ENCODE measurements around the gene BTN1A1.

The BTN1A1 gene

DNA sequence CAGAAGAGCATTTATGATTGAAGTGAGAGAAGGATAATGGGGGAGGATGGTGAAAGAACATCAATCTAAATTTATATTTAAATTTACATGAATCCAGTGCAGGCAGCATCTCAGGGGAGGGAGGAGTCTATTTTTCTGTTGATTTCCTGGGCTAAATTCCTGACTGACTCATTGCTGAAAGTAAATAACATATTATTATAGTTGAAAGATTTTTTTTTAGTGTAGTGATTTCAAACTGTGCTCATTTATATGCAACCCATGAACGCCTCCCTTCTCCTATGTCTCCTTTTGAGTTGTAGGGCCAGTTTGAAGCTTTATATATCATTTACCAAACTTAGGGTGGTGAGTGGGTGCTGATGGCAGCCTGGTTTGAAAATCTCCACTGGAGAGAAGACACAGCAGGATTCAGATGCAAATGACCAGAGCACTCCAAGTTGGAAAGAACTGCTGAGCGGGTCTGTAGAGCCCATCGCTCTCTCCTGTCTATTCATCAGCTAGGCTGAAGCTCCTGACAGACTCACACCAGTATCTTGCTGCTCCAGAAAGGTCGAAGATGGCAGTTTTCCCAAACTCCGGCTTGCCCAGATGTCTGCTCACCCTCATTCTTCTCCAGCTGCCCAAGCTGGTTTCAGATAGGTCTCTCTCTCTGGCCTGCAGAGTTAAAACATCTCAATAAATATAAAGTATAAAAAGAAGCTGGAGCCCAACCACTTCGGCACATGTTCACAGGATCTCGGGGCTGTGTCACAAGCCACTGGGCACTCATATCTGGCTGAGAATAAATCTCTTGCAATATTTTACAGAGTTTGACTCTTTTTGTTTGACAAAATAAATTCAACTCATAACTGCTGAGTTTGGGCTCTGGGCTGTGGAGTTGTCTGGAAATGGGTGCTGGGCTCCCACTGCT, 24.0 kb upstream of the BTN1A1 start:
- no peak for DNase-seq (ENCODE audit: low read depth in 2 of 2, low spot score in 1 of 2)

DNA sequence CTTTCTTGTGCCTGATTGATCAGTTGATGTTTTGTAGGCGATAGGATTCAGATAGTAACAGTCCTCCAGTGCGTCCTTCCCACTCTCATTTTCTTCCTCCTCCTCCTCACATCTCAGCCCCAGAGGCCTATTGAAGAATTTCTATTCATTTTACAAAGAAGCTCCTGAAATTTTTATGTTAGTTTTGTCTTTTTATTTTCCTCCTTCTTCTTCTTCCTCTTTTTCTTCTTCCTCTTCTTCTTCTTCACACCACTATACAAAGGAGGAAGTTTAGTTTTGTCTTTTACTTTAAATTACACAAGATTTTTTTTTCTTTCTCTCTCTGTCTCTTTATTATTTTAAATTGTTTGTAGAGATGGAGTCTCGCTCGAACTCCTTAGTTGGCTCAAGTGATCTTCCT, 23.2 kb upstream of the BTN1A1 start:
- no peak for DNase-seq (ENCODE audit: low read depth in 2 of 2, low spot score in 1 of 2)

GRCh38 chr6:26477426-26477825, 22.7 kb upstream of the BTN1A1 start:
- DNase-seq (ENCODE audit: low read depth in 2 of 2, low spot score in 1 of 2), result no peak

DNA sequence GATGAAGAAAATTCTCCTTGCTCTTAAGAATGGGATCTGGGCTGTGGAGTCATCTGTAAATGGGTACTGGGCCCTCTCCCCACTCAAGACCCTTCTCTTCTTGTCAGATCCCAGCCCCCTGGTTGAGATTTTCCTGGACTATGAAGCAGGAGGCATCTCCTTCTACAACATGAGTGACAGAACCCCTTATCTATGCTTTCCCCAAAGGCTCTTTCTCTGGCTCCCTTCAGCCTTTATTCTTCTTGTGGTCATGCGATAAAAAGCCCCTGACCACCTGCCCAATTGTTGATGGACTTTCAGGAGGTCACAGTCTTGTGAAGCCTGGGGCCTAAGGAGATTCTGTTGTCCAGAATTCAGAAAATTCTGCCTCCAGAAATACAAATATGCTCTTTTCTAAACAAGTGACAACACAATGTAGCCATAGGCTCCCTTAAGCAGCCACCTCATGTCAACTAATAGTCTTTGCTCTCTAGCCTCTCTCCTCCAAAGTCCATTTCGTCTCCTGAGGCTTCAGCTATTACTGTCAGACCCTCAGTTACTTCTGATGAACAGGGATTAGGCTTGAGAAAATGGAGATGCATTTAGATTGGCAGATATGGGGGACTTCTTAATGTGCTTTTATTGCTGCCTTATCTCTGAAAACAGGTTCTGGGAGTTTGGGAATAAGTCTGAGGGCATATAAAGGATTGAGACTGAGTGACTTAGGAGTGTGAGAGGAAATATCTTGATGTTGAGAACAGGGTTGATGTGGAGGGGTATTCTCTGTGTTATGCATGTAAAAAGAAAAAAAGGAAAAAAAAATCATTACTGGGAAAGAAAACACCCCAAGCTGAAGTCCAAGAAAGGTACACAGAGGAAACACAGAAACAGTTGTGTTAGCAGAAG, 21.8 kb upstream of the BTN1A1 start:
- no peak for DNase-seq (ENCODE audit: low read depth in 2 of 2, low spot score in 1 of 2)

GRCh38 chr6:26478985-26479278, 21.2 kb upstream of the BTN1A1 start:
- DNase-seq (ENCODE audit: low read depth in 2 of 2, low spot score in 1 of 2), result no peak

- DNase-seq (ENCODE audit: low read depth in 2 of 2, low spot score in 1 of 2), result no peak
Observed at GRCh38 chr6:26482338-26482737, 17.8 kb upstream of the BTN1A1 start.

GRCh38 chr6:26483727-26484126, 16.4 kb upstream of the BTN1A1 start:
- no peak for DNase-seq (ENCODE audit: low read depth in 2 of 2, low spot score in 1 of 2)

- no peak for DNase-seq (ENCODE audit: low read depth in 2 of 2, low spot score in 1 of 2)
Observed at GRCh38 chr6:26484161-26484560, 15.9 kb upstream of the BTN1A1 start.

- no peak for DNase-seq (ENCODE audit: low read depth in 2 of 2, low spot score in 1 of 2)
Observed at GRCh38 chr6:26485112-26485780, 14.9 kb upstream of the BTN1A1 start.

DNA sequence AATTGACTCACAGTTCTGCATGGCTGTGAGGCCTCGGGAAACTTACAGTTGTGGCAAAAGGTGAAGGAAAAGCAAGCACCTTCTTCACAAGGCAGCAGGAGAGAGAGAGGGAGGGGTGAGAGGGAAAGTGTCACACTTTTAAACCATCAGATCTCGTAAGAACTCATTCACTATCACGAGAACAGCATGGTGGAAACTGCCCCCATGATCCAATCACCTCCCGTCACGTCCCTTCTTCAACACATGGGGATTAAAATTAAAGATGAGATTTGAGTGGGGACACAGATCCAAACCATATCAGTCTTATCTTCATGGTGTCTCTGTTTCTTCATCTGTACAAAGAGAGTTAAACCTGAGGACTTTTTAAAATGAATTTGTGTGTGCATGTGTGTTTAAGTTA, 13.7 kb upstream of the BTN1A1 start:
- no peak for DNase-seq (ENCODE audit: low read depth in 2 of 2, low spot score in 1 of 2)

DNA sequence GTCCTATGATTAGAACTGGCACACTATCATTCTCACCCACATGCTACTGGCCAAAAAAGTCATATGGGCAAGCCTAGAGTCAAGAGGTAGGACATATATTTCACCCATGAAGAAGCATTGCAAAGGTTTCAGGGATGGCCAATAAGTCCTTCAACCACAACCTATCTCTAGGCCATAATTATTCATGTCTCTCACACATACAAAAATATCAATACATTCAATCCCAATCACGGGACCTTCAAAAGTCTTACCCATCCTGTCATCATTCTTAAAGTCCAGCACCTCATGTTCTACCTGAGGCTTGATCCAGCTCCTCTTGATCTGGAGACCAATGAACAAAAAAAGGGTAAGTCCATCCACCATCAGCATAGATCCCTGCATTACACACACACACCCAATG, 12.6 kb upstream of the BTN1A1 start:
- DNase-seq (ENCODE audit: low read depth in 2 of 2, low spot score in 1 of 2), result no peak

DNA sequence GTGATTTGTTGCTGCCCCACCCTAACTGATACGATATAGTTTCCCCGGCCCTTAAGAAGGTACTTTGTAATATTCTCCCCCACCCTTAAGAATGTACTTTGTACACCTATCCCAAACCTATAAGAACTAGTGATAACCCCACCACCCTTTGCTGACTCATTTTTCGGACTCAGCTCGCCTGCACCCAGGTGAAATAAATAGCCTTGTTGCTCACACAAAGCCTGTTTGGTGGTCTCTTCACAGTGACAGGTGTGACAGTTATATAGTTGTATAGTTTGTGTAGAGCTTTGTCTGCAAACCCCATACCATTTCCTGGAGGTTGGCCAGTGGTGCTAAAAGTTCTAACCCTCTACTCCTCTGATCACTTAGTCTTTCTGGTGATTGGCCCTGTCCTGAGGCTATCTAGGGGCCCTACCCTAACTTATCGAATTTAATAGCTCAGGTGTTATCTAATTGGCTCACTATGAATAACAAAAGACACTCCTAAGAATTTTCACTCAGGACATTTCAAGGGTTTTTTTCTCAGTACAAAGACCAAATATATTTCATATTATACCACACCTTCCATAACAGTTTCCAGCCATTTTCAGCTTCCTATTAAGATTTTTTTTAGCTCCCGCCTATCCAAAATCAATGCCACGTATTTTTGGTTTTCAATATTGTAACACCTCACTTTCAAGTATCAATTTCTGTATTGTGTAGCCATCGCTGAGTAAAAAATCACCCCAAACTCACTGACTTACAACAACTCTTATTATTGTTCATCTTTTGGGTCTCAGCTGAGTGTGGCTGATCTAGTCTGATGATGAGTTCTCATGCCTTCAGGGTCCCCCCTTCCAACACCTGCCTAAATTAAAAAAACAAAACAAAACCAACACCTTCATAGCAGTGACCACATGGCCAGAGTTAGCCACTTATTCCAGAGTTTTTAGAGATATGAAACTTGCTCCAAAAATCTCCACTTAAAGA, 9.8 kb upstream of the BTN1A1 start:
- DNase-seq (ENCODE audit: low read depth in 2 of 2, low spot score in 1 of 2), result no peak

DNA sequence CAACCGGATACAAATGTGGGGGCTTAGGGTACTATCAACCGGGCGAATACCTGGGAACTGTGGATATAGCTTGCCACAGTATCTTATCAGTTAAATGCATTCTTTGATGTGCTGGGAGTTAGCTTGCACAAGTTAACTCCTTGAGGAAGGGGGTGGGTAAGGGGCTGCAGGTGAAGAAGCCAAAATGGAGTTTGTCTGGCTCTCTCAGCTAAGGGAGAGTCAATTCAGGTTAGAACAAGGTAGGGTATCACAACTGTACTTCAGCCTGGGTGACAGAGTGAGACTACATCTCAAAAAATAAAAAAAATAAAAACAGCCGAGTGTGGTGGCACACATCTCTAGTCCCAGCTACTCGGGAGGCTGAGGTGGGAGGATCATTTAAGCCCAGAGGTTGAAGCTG, 8.5 kb upstream of the BTN1A1 start:
- DNase-seq (ENCODE audit: low read depth in 2 of 2, low spot score in 1 of 2), result no peak

- DNase-seq (ENCODE audit: low read depth in 2 of 2, low spot score in 1 of 2), result no peak
Observed at GRCh38 chr6:26493258-26493657, 6.8 kb upstream of the BTN1A1 start.

DNA sequence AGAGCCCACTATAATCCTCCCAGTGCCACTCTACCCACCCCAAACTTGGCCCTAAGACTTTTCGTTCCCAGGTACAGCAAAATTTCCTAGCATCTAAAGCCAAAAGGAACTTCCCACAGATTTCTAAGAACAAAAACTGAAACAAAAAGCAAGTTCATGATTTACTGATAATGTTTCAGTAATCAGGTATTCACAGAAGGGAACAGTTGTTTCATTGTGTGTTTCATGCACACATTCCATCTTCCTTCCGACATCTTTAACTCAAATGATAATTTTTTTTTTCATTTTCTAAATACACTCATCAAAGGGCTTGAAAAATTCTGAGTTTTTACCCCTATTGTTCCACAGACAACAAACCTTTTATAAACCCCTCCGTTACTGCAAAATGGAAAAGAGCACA, 6.0 kb upstream of the BTN1A1 start:
- DNase-seq (ENCODE audit: low read depth in 2 of 2, low spot score in 1 of 2), result no peak

GRCh38 chr6:26495281-26495680, 4.8 kb upstream of the BTN1A1 start:
- DNase-seq (ENCODE audit: low read depth in 2 of 2, low spot score in 1 of 2), result no peak

GRCh38 chr6:26497610-26498009, 2.5 kb upstream of the BTN1A1 start:
- DNase-seq (ENCODE audit: low read depth in 2 of 2, low spot score in 1 of 2), result no peak

GRCh38 chr6:26501482-26501986, 1.4 kb downstream of the BTN1A1 start:
- DNase-seq (ENCODE audit: low read depth in 2 of 2, low spot score in 1 of 2), result peak in 1 of 2 donors; percentile 0

DNA sequence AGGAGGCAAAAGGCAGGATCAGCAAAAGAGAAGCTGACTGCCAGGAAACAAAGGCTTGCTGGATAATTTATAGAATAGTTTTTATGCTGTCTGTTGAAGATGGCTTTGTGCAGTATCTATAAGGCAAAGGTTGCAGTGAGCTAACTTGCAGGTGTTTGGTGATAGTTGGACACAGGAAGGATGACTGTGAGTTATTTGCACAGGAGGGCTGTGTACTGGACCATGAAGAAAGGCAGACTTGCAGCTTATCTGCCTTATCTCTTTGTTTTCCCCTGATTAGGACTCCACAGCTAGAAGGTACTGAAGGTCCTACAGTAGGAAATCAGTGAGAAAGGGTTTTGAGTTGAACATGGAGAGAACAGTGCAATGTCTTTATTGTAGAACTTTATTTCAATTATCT, 2.1 kb downstream of the BTN1A1 start:
- no peak for DNase-seq (ENCODE audit: low read depth in 2 of 2, low spot score in 1 of 2)

DNA sequence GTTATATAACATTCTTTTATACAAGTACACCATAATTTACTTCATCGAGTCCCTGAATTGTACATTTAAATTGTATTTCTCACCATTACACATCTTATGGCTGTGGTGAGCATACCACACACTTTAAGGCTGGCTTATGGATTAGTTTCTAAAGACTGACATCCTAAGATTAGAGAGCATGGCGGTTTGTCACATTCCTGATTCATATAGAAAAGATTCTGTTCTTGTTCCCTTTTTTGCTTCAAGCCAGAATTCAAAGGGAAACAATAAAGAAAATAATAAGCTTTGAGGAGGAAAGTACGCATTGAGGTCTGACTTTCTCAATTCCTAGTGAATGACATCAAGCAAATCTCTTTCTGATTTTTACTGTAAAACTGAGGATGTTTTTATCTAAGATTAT, 2.5 kb downstream of the BTN1A1 start:
- no peak for DNase-seq (ENCODE audit: low read depth in 2 of 2, low spot score in 1 of 2)

Data from stimulated activated CD8-positive, alpha-beta memory T cell treated with anti-CD3 and anti-CD28 coated beads, Interleukin-4, amount 100 ng/mL, for 4 hours (primary cell).